H1 (cell line): ENCODE data around the gene GPR18. TPM values are rescaled to one million over a fixed set of nuclear protein-coding genes. Genes with fewer than 3 reads are reported as not detected.

ENCODE experiments used
- CTCF ChIA-PET: fragments of 300-600 bp; sonication (Branson Sonifier 250); formaldehyde crosslinking; loops from one replicate; lab custom pipeline; 2021; ENCODE audit not compliant: partially characterized antibody; lab: Charles Lee
- POLR2A ChIA-PET: fragments of 300-600 bp; sonication (Branson Sonifier 250); formaldehyde crosslinking; loops from one replicate; lab custom pipeline; 2021; ENCODE audit warnings: inconsistent platforms; ENCODE audit not compliant: partially characterized antibody; lab: Charles Lee
- DNase-seq, 2 experiments: peaks; one replicate each; pipeline versions ENCODE4 v3.0.0 to v3.0.0-alpha.2; 2010 to 2022; ENCODE audit warnings: low spot score in 2 of 2, low read depth in 1 of 2, mixed read lengths in 1 of 2
- FAIRE-seq: peaks from 2 replicates; lab custom pipeline; 2011; peaks lifted over from hg19 to GRCh38; lab: Jason Lieb, UNC
- H2AFZ ChIP-seq: 2 replicates; pipeline ENCODE4 v1.8.1; 2012; ENCODE audit warnings: low read length, inconsistent platforms
- H2AK5ac ChIP-seq: 2 replicates; pipeline ENCODE4 v1.6.1; 2013; ENCODE audit warnings: low read depth, low read length
- H2BK120ac ChIP-seq: replicated peaks from 2 replicates; pipeline ENCODE3; 2013; ENCODE audit warnings: low read depth, low read length, inconsistent platforms
- H2BK12ac ChIP-seq: 2 replicates; pipeline ENCODE4 v1.6.1; 2013; ENCODE audit warnings: low read depth, low read length
- H2BK15ac ChIP-seq: 2 replicates; pipeline ENCODE4 v1.6.1; 2013; ENCODE audit warnings: low read length
- H2BK20ac ChIP-seq: 2 replicates; pipeline ENCODE4 v1.6.1; 2013; ENCODE audit warnings: low read length
- H2BK5ac ChIP-seq: 2 replicates; pipeline ENCODE4 v1.6.1; 2013; ENCODE audit warnings: low read depth, low read length
- H3K14ac ChIP-seq: 2 replicates; pipeline ENCODE4 v1.6.1; 2013; ENCODE audit warnings: inconsistent platforms; ENCODE audit not compliant: insufficient read length
- H3K18ac ChIP-seq: 2 replicates; pipeline ENCODE4 v1.6.1; 2013; ENCODE audit warnings: low read length; ENCODE audit errors: extremely low read depth
- H3K23ac ChIP-seq: 2 replicates; pipeline ENCODE4 v1.6.1; 2013; ENCODE audit warnings: inconsistent platforms; ENCODE audit not compliant: insufficient read length
- H3K23me2 ChIP-seq: 2 replicates; pipeline ENCODE4 v1.6.1; 2013; ENCODE audit warnings: low read depth, low read length
- H3K27ac ChIP-seq: 2 replicates; pipeline ENCODE4 v1.6.1; 2011; ENCODE audit warnings: low read depth, low read length, inconsistent platforms
- H3K27me3 ChIP-seq, 4 experiments: replicated peaks in 1 of 4; 1 replicate in 1 of 4; 2 replicates in 3 of 4; pipeline versions ENCODE4 v1.6.1 to v1.8.1; 2011 to 2013; ENCODE audit warnings: low read length in 3 of 4, mild to moderate bottlenecking in 3 of 4, inconsistent platforms in 2 of 4, mixed read lengths in 2 of 4, moderate library complexity in 1 of 4; ENCODE audit not compliant: control insufficient read depth in 3 of 4, insufficient read depth in 3 of 4; ENCODE audit errors: extremely low read depth in 1 of 4
- H3K36me3 ChIP-seq, 4 experiments: 2 replicates each; pipeline versions ENCODE4 v1.6.1 to v1.8.1; 2011 to 2013; ENCODE audit warnings: mild to moderate bottlenecking in 4 of 4, low read length in 3 of 4, moderate library complexity in 2 of 4, control low read depth in 1 of 4, inconsistent platforms in 1 of 4; ENCODE audit not compliant: insufficient read depth in 4 of 4, control insufficient read depth in 2 of 4
- H3K4ac ChIP-seq: replicated peaks from 2 replicates; pipeline ENCODE3; 2013; ENCODE audit warnings: low read length, low read depth, mixed read lengths, inconsistent platforms; ENCODE audit not compliant: insufficient read length
- H3K4me1 ChIP-seq, 4 experiments: replicated peaks in 1 of 4; 1 replicate in 1 of 4; 2 replicates in 3 of 4; pipeline versions ENCODE4 v1.6.1 to v1.8.1; 2011 to 2013; ENCODE audit warnings: low read length in 3 of 4, inconsistent platforms in 2 of 4, mixed read lengths in 1 of 4; ENCODE audit not compliant: insufficient read depth in 4 of 4, control insufficient read depth in 3 of 4
- H3K4me2 ChIP-seq, 2 experiments: 2 replicates each; pipeline versions ENCODE4 v1.6.1 to v1.8.1; 2011 to 2013; ENCODE audit warnings: low read depth in 2 of 2, low read length in 2 of 2, control low read depth in 1 of 2, inconsistent platforms in 1 of 2, mild to moderate bottlenecking in 1 of 2; ENCODE audit not compliant: insufficient read depth in 1 of 2
- H3K4me3 ChIP-seq, 4 experiments: fragments of 200-600, 300-600 bp in 1 of 4; sonication (generic), shearing (Covaris generic), sonication (Bioruptor Twin) in 1 of 4; 2 replicates each; pipeline versions ENCODE4 v1.5.1 to v1.8.1; 2011 to 2016; ENCODE audit warnings: low read length in 4 of 4, low read depth in 3 of 4, control low read depth in 2 of 4, inconsistent platforms in 2 of 4, mild to moderate bottlenecking in 2 of 4, mixed read lengths in 1 of 4, moderate library complexity in 1 of 4; ENCODE audit not compliant: insufficient read depth in 2 of 4; ENCODE audit errors: extremely low read depth in 1 of 4
- H3K56ac ChIP-seq: replicated peaks from 2 replicates; pipeline ENCODE3; 2013; ENCODE audit warnings: low read depth, mild to moderate bottlenecking, mixed read lengths, low read length, inconsistent platforms; ENCODE audit not compliant: insufficient read length
- H3K79me1 ChIP-seq: 2 replicates; pipeline ENCODE4 v1.6.1; 2013; ENCODE audit warnings: low read depth, low read length, control low read depth
- H3K79me2 ChIP-seq, 2 experiments: 2 replicates each; pipeline versions ENCODE4 v1.6.1 to v1.8.1; 2012 to 2013; ENCODE audit warnings: low read length in 2 of 2, mild to moderate bottlenecking in 2 of 2, inconsistent platforms in 1 of 2; ENCODE audit not compliant: insufficient read depth in 2 of 2, control insufficient read depth in 1 of 2
- H3K9ac ChIP-seq, 4 experiments: replicated peaks in 1 of 4; 1 replicate in 1 of 4; 2 replicates in 3 of 4; pipeline versions ENCODE4 v1.6.1 to v1.8.1; 2011 to 2013; ENCODE audit warnings: low read depth in 3 of 4, low read length in 3 of 4, control low read depth in 2 of 4, mild to moderate bottlenecking in 2 of 4, moderate library complexity in 2 of 4, inconsistent platforms in 1 of 4; ENCODE audit errors: extremely low read depth in 1 of 4
- H3K9me3 ChIP-seq, 2 experiments: 2 replicates each; pipeline versions ENCODE4 v1.6.1 to v1.8.1; 2012 to 2013; ENCODE audit warnings: mild to moderate bottlenecking in 2 of 2, moderate library complexity in 2 of 2, control low read depth in 1 of 2, inconsistent platforms in 1 of 2, low read depth in 1 of 2, low read length in 1 of 2, mixed read lengths in 1 of 2; ENCODE audit not compliant: insufficient read depth in 2 of 2
- H4K20me1 ChIP-seq, 2 experiments: replicated peaks in 1 of 2; 2 replicates each; pipeline versions ENCODE3 to v1.8.1; 2011 to 2013; ENCODE audit warnings: inconsistent platforms in 2 of 2, low read length in 2 of 2, mild to moderate bottlenecking in 1 of 2; ENCODE audit not compliant: insufficient read depth in 2 of 2, control insufficient read depth in 1 of 2
- H4K5ac ChIP-seq: 2 replicates; pipeline ENCODE4 v1.6.1; 2013; ENCODE audit warnings: low read length, low read depth, mixed read lengths, inconsistent platforms; ENCODE audit not compliant: insufficient read length
- H4K8ac ChIP-seq: 2 replicates; pipeline ENCODE4 v1.8.0; 2013; ENCODE audit warnings: mild to moderate bottlenecking, moderate library complexity, low read length, inconsistent platforms; ENCODE audit not compliant: insufficient read depth; ENCODE audit errors: extremely low read depth
- H4K91ac ChIP-seq: replicated peaks from 2 replicates; pipeline ENCODE3; 2013; ENCODE audit warnings: low read length, mixed read lengths, inconsistent platforms; ENCODE audit not compliant: insufficient read length
- CBX8 ChIP-seq: fragments of 300-800, 300-1000 bp; sonication (generic); IDR thresholded peaks from 2 replicates; pipeline ENCODE4 v1.7.1; 2016; ENCODE audit warnings: low read depth, low read length, borderline replicate concordance
- CHD1 ChIP-seq: IDR thresholded peaks from 2 replicates; pipeline ENCODE4 v1.6.1; 2012; ENCODE audit warnings: low read depth, low read length, improper control_type of control experiment
- CHD2 ChIP-seq: IDR thresholded peaks from 2 replicates; pipeline ENCODE4 v1.6.1; 2012; ENCODE audit warnings: low read length, improper control_type of control experiment
- JUN ChIP-seq: IDR thresholded peaks from 2 replicates; pipeline ENCODE4 v1.6.1; 2011; ENCODE audit warnings: low read depth, mild to moderate bottlenecking, improper control_type of control experiment, low read length
- JUND ChIP-seq: IDR thresholded peaks from 2 replicates; pipeline ENCODE4 v1.6.1; 2011; ENCODE audit warnings: mild to moderate bottlenecking, improper control_type of control experiment, low read length
- KDM4A ChIP-seq: IDR thresholded peaks from one replicate; pipeline ENCODE4 v1.7.1; 2012; ENCODE audit warnings: low read depth, mild to moderate bottlenecking, moderate library complexity, low read length, inconsistent platforms; ENCODE audit not compliant: severe bottlenecking
- SIN3A ChIP-seq, 2 experiments: IDR thresholded peaks in 1 of 2; conservative IDR thresholded peaks in 1 of 2; 2 replicates each; pipeline ENCODE4 v1.6.1; 2011 to 2012; ENCODE audit warnings: low read length in 2 of 2, improper control_type of control experiment in 1 of 2, low read depth in 1 of 2, mild to moderate bottlenecking in 1 of 2
- TBP ChIP-seq: IDR thresholded peaks from 2 replicates; pipeline ENCODE4 v1.6.1; 2011; ENCODE audit warnings: low read depth, low read length, improper control_type of control experiment
- WGBS, 2 experiments: shearing (Covaris generic) in 1 of 2; methylation state at CpG; one replicate each; pipeline versions ENCODE4 v1.1.6 to v1.1.7; 2013 to 2015; ENCODE audit warnings: low lambda C conversion rate in 2 of 2, mixed read lengths in 2 of 2, inconsistent platforms in 1 of 2, low coverage in 1 of 2, missing lambda C conversion rate in 1 of 2; ENCODE audit not compliant: insufficient replicate concordance in 2 of 2, insufficient coverage in 1 of 2, insufficient read length in 1 of 2; ENCODE audit errors: extremely low coverage in 1 of 2, missing lambda C conversion rate in 1 of 2; 5-methylcytosine and 5-hydroxymethylcytosine counted together
- polyA plus RNA-seq, 7 experiments: library from polyadenylated mRNA; depleted of rRNA in 3 of 7; stranded (reverse) in 5 of 7; unstranded in 2 of 7; fragments of >200 nt in 5 of 7; fragments of 200-250 nt in 2 of 7; gene quantifications; 1 replicate in 5 of 7; 2 replicates in 1 of 7; 4 replicates in 1 of 7; pipeline versions ENCODE4 v1.2.1 to v1.2.3, GENCODE V29; 2011 to 2013; ENCODE audit warnings: missing spikeins in 2 of 7, mixed read lengths in 2 of 7
- total RNA-seq: library from RNA; stranded (reverse); fragmentation: NEBNext Ultra II Directional; extraction: Animal tissue kit (Norgen Biotek cat#: 25700); gene quantifications from 2 replicates; pipeline ENCODE4 v1.2.1, GENCODE V29; 2021
- TF ChIP-seq, protein P1 (sequence below), 3 experiments: IDR thresholded peaks; 1 replicate in 2 of 3; 2 replicates in 1 of 3; pipeline versions ENCODE4 v1.5.1 to v1.6.1; 2011; ENCODE audit warnings: low read length in 3 of 3, mild to moderate bottlenecking in 3 of 3, inconsistent platforms in 2 of 3, low read depth in 1 of 3, moderate library complexity in 1 of 3; ENCODE audit not compliant: insufficient read depth in 1 of 3; ENCODE audit errors: control extremely low read depth in 1 of 3

GPR18 gene
- total and polyA plus RNA-seq, 2 of the 8 experiments (the other 6 are each of a cell fraction or from before 2014, with no cell fraction given), result not detected

DNA sequence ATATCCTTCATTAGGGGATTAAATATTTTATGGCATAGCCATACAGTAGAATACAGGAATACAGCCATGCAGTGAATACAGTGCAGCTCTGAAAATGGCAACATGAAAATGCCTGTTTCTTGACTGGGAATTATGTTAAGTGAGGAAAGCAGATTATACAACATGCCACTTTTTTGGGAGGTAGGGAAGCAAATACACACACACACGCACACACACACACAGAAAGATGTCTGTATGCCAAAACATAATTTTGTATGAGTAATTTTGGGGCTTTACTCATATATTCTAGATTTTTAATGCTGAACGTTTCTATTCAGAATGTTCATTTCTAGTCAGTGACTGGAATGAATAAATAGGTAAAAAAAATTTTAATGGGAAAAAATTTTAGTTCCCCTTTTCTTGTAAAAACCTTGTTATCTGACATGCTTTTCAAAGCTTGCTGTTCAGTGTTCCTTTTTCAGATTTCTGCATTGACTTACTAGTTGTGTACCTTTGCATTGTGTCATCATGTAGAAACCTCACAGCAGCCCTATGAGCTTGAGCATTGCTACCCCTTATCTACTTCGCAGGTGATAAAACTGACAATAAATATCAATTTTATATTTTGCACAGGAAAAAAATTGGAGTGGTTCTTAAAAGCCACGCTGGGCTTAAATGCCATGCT, 41.2 kb upstream of the GPR18 start:
- ChIA-PET POLR2A (interaction anchor here (0.6 to 1.5 kb wide), 2 partner anchors 9 to 189 kb away, joined by 3 read pairs; no protein-coding TSS in a partner anchor), CTCF (interaction anchor here (0.8 to 2.0 kb wide), 6 partner anchors 20 to 123 kb away, joined by 3 to 6 read pairs (median 3); no protein-coding TSS in a partner anchor)
- Histone ChIP-seq H2BK20ac (no peak overlapping the region), H3K4ac (no peak overlapping the region), H3K79me1 (0 out of 2 replicates have a peak, but pooled peaks cover 2% of the 10 kb centered on the region), H3K4me1 (no peaks in the 10 kb centered on the region; a peak in 1 of 7 replicates), H3K9me3 (no peaks in the 10 kb centered on the region), H3K56ac (no peak overlapping the region), H2BK5ac (no peak overlapping the region), H2AK5ac (no peak overlapping the region), H3K14ac (no peak overlapping the region), H3K36me3 (no peaks in the 10 kb centered on the region), H2AFZ (no peak overlapping the region), H3K79me2 (no peaks in the 10 kb centered on the region), H4K20me1 (peaks cover under 1 to 5% of the 10 kb centered on the region in 2 experiments), H3K18ac (no peak overlapping the region), H2BK12ac (no peak overlapping the region), H4K8ac (no peak overlapping the region), H3K27ac (no peak overlapping the region), H4K5ac (no peak overlapping the region), H3K27me3 (no peaks in the 10 kb centered on the region), H4K91ac (no peak overlapping the region), H2BK15ac (no peak overlapping the region), H3K4me3 (no peak overlapping the region), H3K9ac (no peak overlapping the region; a peak in 1 of 7 replicates), H2BK120ac (no peak overlapping the region), H3K4me2 (no peak overlapping the region), H3K23me2 (no peaks in the 10 kb centered on the region), H3K23ac (no peak overlapping the region)
- no peak for DNase-seq
- no peak for TF ChIP-seq SIN3A (conservative IDR thresholded peaks at IDR 0.05 in 1 of 2, IDR thresholded peaks at IDR 0.05 in 1 of 2; ENCODE audit: low read depth in 1 of 2, low read length in 2 of 2)
- TF ChIP-seq, protein P1, sequence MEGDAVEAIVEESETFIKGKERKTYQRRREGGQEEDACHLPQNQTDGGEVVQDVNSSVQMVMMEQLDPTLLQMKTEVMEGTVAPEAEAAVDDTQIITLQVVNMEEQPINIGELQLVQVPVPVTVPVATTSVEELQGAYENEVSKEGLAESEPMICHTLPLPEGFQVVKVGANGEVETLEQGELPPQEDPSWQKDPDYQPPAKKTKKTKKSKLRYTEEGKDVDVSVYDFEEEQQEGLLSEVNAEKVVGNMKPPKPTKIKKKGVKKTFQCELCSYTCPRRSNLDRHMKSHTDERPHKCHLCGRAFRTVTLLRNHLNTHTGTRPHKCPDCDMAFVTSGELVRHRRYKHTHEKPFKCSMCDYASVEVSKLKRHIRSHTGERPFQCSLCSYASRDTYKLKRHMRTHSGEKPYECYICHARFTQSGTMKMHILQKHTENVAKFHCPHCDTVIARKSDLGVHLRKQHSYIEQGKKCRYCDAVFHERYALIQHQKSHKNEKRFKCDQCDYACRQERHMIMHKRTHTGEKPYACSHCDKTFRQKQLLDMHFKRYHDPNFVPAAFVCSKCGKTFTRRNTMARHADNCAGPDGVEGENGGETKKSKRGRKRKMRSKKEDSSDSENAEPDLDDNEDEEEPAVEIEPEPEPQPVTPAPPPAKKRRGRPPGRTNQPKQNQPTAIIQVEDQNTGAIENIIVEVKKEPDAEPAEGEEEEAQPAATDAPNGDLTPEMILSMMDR (IDR thresholded peaks at IDR 0.05; ENCODE audit: control extremely low read depth in 1 of 3, insufficient read depth in 1 of 3, low read depth in 1 of 3, low read length in 3 of 3), result no peak
- no peak for TF ChIP-seq TBP
- no peak for TF ChIP-seq CHD1
- no peak for TF ChIP-seq KDM4A
- no peak for TF ChIP-seq JUN
- TF ChIP-seq JUND, result no peak
- TF ChIP-seq CBX8, result no peak
- no peak for TF ChIP-seq CHD2
- WGBS, 2 experiments, result 80% methylated on average over 4 of the region's 4 CpGs; no CpG with 5 or more reads in 1 of the 2 experiments
- no peak for FAIRE-seq
